GM19193 (cell line): ENCODE data around the gene ST7.

ENCODE experiments used
- POLR2A ChIP-seq: IDR thresholded peaks from 4 replicates; pipeline ENCODE4 v1.6.1; 2011; ENCODE audit not compliant: insufficient read depth, insufficient read length; ENCODE audit errors: extremely low read depth

Gene ST7

DNA sequence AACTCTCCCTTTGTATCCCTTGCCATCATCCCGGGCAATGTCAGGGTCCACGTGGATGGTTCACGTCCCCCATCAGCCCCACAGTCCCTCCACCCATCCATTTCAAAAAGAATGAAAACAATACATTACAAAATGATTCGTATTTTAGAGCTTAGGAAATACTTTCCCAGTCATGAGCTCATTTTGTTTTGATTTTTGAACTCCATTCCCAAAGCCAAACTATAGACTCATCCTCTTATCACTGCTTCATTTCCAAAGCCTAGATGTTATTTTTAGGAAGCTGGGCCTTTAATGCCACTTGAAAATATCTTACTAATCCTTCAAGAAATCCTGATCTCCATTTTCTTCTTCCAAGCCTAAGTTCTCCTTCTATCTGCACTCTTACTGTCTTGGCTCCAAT is 297.5 kb downstream of the ST7 start:
- no peak for TF ChIP-seq POLR2A

DNA sequence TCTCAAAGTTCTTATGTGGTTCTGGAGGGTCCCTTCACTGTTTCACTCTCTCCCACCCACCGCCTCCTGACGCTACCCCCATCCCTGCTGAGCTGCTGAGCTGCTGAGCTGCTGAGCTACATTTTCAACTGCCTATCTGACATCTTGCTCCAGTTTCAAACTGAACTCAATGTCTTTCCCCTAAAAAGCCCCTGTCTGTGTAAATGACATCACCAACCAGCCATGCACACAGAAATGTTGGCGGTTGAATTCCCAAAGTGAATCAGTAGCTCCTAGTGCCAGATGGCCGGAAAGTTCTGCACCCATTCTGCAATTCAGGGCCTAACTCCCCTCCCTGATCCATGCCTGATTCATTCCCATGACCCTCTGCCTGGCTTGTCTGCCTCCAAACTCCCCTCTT is 298.4 kb downstream of the ST7 start:
- no peak for TF ChIP-seq POLR2A

DNA sequence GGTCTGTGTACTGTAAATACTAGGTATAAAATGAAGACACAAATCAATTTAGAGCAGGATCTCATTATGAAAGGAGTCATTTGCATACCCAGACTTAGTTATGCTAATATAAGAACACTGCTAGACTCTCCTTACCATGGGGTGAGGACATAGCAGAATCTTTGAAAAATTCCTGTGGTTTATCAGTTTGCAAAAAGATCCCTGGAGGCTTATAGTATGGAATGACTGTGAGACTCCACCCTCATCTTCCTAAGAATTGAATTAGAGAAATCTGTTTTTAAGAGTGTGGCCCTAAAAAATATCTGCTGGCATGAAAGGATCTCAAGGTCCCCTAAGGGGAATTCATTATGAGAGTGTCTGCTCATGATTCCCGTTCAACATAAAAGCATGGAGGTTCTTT is 306.3 kb downstream of the ST7 start:
- TF ChIP-seq POLR2A, result no peak

DNA sequence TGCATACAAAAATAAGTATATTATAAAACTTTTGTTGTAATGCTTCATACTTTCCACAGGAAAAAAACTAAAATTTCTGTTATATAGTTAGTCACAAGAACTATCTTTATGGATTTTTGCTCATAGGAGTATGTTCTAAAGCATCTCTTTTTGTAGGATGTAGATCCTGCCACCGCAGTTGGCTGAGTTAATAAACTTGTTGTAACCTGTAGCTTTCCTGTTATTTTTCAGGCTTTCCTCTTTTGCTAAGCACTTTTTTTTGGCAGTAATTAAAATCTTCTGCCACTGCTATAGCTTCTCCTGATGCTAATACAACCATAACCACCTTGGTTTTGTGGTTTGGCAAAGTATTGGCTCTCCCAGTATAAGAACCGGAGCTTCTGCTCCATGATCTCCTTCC is 309.2 kb downstream of the ST7 start:
- no peak for TF ChIP-seq POLR2A

DNA sequence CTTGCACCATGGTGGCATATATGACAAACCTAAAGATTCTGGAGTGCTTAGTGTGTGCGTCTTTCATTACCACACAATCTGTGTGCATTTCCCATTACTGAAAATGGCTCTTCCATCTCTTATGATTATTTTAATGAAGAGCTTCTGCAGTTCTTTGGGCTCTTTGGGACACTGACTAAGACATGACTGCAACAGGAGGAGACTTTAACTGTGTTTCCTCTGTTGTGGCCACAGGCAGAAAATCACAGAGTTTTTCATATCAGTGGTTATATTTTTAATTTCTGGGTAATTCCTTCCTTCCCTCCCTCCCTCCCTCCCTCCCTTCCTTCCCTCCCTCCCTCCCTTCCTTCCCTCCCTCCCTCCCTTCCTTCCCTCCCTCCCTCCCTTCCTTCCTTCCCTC is 311.4 kb downstream of the ST7 start:
- TF ChIP-seq POLR2A, result no peak

DNA sequence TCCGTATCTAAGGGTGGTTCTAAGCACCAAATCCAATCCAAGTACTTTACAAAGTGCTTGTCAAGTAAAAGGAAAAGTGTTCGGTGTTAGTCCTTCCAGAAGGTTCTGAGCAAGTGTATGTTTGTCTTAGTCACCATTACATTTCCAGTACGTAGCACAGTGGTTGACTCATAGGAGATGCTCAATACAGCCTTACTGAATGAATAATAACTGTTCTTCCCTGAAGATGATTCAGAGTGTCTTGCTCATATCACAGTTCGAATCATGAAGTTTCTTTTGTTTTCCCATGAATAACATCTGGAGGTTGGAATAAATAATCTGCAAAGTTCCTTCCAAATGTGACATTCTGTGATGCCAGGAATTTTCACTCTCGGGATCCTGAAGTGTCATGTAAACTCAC is 316.1 kb downstream of the ST7 start:
- no peak for TF ChIP-seq POLR2A

DNA sequence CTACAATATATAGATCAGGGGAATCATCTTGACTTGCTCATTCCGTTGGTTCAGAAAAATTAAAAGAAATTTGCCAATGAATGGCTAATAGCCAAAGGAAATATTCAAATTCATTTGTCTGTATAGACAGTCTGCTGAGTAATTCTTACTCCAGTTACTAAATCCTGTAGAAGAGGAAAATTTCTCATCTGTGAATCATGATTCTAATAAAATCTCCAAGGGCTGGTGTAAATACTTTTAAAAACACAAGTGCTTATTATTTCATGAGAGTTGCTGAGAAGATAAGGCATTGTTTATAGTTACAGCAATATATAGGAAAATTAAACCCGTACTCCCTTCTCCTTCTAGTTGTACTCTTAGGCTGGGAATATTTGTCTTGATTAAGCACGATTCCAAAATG is 316.6 kb downstream of the ST7 start:
- no peak for TF ChIP-seq POLR2A

DNA sequence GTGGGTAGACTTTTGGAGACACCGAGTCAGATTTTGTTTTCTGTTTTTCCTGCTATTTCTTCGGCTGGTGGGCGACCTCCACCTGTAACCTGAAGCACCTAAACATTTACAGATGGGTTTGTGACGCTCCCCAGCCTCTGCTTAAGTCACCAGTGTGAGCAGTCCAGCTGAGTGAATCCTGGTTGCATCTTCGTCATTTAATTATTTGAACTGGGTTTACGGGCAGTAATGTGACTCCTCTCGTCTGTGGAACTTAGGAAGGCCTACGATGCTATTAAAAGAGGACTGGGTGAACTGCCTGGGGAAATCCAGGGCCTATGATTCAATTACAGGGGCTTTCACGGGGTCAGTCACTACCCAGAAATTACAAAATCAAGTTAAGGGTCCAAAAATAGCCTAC is 317.1 kb downstream of the ST7 start:
- TF ChIP-seq POLR2A, result no peak

DNA sequence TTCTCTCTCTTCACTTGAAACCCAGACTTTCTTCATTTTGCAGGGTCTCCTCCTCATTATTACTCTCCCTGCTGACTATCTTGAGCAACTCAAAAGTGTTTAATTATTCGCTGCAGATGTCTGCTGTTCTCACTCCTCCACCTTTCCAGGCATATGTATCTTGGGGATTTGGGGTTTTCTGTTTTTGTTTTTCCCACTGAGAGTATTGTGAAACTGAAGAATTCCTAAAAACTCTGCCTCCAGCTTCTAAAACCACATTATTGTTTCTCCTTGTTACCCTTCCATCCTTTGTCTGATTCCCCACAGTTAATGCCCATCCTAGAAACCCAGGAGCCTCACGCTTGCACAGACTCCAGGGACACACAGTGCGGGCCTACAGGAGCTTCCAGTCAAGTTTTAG is 318.3 kb downstream of the ST7 start:
- no peak for TF ChIP-seq POLR2A

DNA sequence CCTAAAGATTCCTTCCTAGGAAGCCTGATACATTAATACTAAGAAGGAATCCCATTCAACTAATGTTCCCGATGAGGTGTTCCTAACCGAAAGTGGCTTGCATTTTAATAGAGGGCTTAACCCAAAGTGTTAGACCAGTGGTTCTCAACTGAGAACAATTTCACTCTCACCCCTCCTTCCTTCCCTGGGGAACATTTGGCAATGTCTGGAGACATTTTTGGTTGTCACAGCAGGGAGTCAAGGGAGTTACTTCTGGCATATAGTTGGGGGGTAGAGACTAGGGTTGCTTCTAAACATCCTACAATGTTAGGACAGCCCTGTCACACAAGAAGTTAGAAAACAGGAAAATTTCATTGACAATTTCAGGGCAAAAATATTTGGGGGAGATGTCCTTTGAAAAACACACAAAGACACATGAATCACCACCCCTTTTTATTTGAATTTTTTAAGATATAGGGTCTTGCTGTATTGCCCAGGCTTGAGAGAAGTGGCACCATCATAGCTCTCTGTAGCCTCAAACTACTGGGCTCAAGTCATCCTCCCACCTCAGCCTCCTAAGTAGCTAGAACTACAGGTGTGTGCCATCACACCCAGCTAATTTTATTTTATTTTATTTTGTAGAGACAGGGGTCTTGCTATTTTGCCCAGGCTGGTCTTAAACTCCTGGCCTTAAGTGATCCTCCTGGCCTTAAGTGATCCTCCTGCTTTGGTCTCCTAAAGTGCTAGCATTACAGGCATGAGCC is 318.9 kb downstream of the ST7 start:
- TF ChIP-seq POLR2A, result no peak

DNA sequence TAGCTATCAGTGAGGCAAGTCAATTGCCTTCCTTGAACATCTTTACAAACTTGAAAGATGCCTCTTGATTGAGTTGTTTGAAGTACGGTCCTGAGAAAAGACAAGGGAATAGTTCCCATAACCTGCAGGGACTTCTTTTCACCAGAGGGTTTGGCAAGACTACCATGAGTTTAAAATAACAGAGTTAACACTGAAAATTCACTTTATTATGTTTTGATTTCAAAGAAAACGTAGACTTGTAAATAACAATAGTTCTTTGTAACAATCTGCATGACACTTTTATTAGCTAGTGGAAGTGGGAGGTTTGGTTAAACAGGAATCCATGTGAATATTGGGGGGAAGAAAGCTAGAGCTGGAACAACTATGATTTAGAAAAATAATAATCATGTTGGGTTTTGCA is 320.0 kb downstream of the ST7 start:
- no peak for TF ChIP-seq POLR2A

DNA sequence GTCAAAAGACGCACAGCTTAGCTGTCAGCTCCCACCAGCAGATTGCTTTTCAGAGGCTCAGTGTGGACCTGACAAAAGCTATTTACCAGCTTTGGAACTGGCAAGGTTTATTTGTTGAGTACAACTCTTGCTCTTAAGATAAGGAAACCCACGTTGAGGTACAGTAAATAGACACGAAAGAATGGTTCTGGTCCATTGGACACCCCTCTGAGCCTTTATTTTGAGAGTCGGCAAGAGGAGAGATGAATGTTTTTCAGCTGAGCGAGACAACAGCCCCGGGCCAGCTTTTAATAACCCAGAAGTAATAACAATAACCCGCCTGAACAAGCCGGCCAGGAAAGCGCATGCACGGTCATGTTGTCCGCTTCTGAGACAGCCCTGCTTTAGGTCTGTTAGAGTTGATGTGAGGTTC is 320.5 kb downstream of the ST7 start:
- no peak for TF ChIP-seq POLR2A

DNA sequence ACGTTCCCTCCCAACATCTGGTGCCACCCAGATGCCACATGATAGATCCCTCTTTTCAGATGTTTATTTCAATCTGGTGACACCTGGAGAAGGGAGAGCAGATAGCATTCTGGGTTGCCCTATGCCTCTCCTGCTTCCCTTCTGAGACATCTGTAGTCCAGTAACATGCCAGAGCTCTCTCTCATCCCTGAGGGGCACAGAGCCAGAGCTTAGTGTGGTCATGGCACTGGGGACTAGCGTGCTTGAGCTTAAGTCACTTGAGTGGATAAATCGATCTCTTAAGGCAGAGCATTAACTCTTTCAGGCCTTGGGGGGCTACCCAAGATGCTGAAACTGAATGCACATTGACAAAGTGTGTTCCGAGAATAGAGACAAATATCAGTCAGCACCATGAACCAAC is 321.6 kb downstream of the ST7 start:
- TF ChIP-seq POLR2A, result no peak

DNA sequence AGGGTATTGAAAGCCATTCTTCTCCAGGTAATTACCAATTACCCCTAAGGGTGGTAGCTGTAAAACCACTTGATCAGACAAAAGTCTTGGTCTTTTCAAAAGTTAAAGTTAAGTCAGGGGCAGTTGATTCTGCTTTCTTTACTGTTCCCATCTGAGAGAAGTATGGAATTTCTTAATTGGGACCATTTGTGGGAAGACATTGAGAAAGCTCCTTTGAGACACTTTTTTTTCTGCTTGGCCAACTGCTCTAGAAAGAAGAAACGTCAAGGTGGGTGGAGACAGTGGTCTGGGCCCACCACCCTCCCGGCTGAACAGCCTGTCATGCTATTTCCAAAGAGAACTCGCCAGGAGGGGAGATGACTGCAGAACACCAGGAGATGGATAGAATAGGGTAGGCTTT is 324.3 kb downstream of the ST7 start:
- TF ChIP-seq POLR2A, result no peak

DNA sequence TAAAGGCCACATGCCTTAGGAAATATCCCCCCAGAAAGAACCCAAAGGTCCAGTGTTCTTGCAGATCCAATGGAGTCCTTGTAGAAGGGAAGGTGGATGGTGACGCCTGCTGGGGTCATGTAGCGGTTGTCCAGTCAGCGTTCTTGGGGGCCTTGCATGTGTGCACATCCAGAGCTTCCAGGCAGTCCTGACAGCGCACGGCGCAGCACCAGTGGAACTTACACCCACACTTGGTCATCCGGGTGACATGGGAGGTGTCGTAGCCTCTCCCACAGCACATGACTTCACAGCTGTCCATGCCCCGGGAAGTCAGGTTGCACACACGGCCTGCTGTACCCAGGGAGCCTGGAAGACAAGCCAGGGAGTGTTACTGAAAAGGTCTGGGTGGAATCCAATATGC is 324.7 kb downstream of the ST7 start:
- no peak for TF ChIP-seq POLR2A

DNA sequence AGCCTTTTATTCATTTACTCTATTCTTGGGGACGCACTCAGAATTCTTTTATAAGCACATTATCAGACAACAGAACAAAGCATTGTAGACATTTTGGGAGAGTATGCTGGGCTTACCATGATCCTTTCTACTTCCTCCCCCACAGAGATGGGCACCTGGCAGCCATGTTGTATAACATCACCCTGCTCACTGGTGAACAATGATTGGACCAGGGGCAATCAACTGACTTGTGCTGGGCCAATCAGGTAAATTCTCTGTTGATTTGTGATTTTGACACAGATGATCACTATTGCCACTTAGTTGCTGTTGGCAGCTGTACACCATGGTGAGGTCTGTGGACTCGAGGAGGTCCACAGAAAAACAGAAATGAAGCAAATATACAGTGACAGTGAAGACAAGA is 325.9 kb downstream of the ST7 start:
- TF ChIP-seq POLR2A, result no peak
